H1 (cell line): ENCODE data around the gene HADHA. TPM values are rescaled to one million over a fixed set of nuclear protein-coding genes. Genes with fewer than 3 reads are reported as not detected.

Experiments
- CTCF ChIA-PET: fragments of 300-600 bp; sonication (Branson Sonifier 250); formaldehyde crosslinking; loops from one replicate; lab custom pipeline; 2021; ENCODE audit not compliant: partially characterized antibody; lab: Charles Lee
- POLR2A ChIA-PET: fragments of 300-600 bp; sonication (Branson Sonifier 250); formaldehyde crosslinking; loops from one replicate; lab custom pipeline; 2021; ENCODE audit warnings: inconsistent platforms; ENCODE audit not compliant: partially characterized antibody; lab: Charles Lee
- DNase-seq, 2 experiments: peaks; one replicate each; pipeline versions ENCODE4 v3.0.0 to v3.0.0-alpha.2; 2010 to 2022; ENCODE audit warnings: low spot score in 2 of 2, low read depth in 1 of 2, mixed read lengths in 1 of 2
- FAIRE-seq: peaks from 2 replicates; lab custom pipeline; 2011; peaks lifted over from hg19 to GRCh38; lab: Jason Lieb, UNC
- H2AFZ ChIP-seq: 2 replicates; pipeline ENCODE4 v1.8.1; 2012; ENCODE audit warnings: low read length, inconsistent platforms
- H2AK5ac ChIP-seq: 2 replicates; pipeline ENCODE4 v1.6.1; 2013; ENCODE audit warnings: low read depth, low read length
- H2BK120ac ChIP-seq: replicated peaks from 2 replicates; pipeline ENCODE3; 2013; ENCODE audit warnings: low read depth, low read length, inconsistent platforms
- H2BK12ac ChIP-seq: 2 replicates; pipeline ENCODE4 v1.6.1; 2013; ENCODE audit warnings: low read depth, low read length
- H2BK15ac ChIP-seq: 2 replicates; pipeline ENCODE4 v1.6.1; 2013; ENCODE audit warnings: low read length
- H2BK20ac ChIP-seq: 2 replicates; pipeline ENCODE4 v1.6.1; 2013; ENCODE audit warnings: low read length
- H2BK5ac ChIP-seq: 2 replicates; pipeline ENCODE4 v1.6.1; 2013; ENCODE audit warnings: low read depth, low read length
- H3K14ac ChIP-seq: 2 replicates; pipeline ENCODE4 v1.6.1; 2013; ENCODE audit warnings: inconsistent platforms; ENCODE audit not compliant: insufficient read length
- H3K18ac ChIP-seq: 2 replicates; pipeline ENCODE4 v1.6.1; 2013; ENCODE audit warnings: low read length; ENCODE audit errors: extremely low read depth
- H3K23ac ChIP-seq: 2 replicates; pipeline ENCODE4 v1.6.1; 2013; ENCODE audit warnings: inconsistent platforms; ENCODE audit not compliant: insufficient read length
- H3K23me2 ChIP-seq: 2 replicates; pipeline ENCODE4 v1.6.1; 2013; ENCODE audit warnings: low read depth, low read length
- H3K27ac ChIP-seq: 2 replicates; pipeline ENCODE4 v1.6.1; 2011; ENCODE audit warnings: low read depth, low read length, inconsistent platforms
- H3K27me3 ChIP-seq, 4 experiments: replicated peaks in 1 of 4; 1 replicate in 1 of 4; 2 replicates in 3 of 4; pipeline versions ENCODE4 v1.6.1 to v1.8.1; 2011 to 2013; ENCODE audit warnings: low read length in 3 of 4, mild to moderate bottlenecking in 3 of 4, inconsistent platforms in 2 of 4, mixed read lengths in 2 of 4, moderate library complexity in 1 of 4; ENCODE audit not compliant: control insufficient read depth in 3 of 4, insufficient read depth in 3 of 4; ENCODE audit errors: extremely low read depth in 1 of 4
- H3K36me3 ChIP-seq, 4 experiments: 2 replicates each; pipeline versions ENCODE4 v1.6.1 to v1.8.1; 2011 to 2013; ENCODE audit warnings: mild to moderate bottlenecking in 4 of 4, low read length in 3 of 4, moderate library complexity in 2 of 4, control low read depth in 1 of 4, inconsistent platforms in 1 of 4; ENCODE audit not compliant: insufficient read depth in 4 of 4, control insufficient read depth in 2 of 4
- H3K4ac ChIP-seq: replicated peaks from 2 replicates; pipeline ENCODE3; 2013; ENCODE audit warnings: low read length, low read depth, mixed read lengths, inconsistent platforms; ENCODE audit not compliant: insufficient read length
- H3K4me1 ChIP-seq, 4 experiments: replicated peaks in 1 of 4; 1 replicate in 1 of 4; 2 replicates in 3 of 4; pipeline versions ENCODE4 v1.6.1 to v1.8.1; 2011 to 2013; ENCODE audit warnings: low read length in 3 of 4, inconsistent platforms in 2 of 4, mixed read lengths in 1 of 4; ENCODE audit not compliant: insufficient read depth in 4 of 4, control insufficient read depth in 3 of 4
- H3K4me2 ChIP-seq, 2 experiments: 2 replicates each; pipeline versions ENCODE4 v1.6.1 to v1.8.1; 2011 to 2013; ENCODE audit warnings: low read depth in 2 of 2, low read length in 2 of 2, control low read depth in 1 of 2, inconsistent platforms in 1 of 2, mild to moderate bottlenecking in 1 of 2; ENCODE audit not compliant: insufficient read depth in 1 of 2
- H3K4me3 ChIP-seq, 4 experiments: fragments of 200-600, 300-600 bp in 1 of 4; sonication (generic), shearing (Covaris generic), sonication (Bioruptor Twin) in 1 of 4; 2 replicates each; pipeline versions ENCODE4 v1.5.1 to v1.8.1; 2011 to 2016; ENCODE audit warnings: low read length in 4 of 4, low read depth in 3 of 4, control low read depth in 2 of 4, inconsistent platforms in 2 of 4, mild to moderate bottlenecking in 2 of 4, mixed read lengths in 1 of 4, moderate library complexity in 1 of 4; ENCODE audit not compliant: insufficient read depth in 2 of 4; ENCODE audit errors: extremely low read depth in 1 of 4
- H3K56ac ChIP-seq: replicated peaks from 2 replicates; pipeline ENCODE3; 2013; ENCODE audit warnings: low read depth, mild to moderate bottlenecking, mixed read lengths, low read length, inconsistent platforms; ENCODE audit not compliant: insufficient read length
- H3K79me1 ChIP-seq: 2 replicates; pipeline ENCODE4 v1.6.1; 2013; ENCODE audit warnings: low read depth, low read length, control low read depth
- H3K79me2 ChIP-seq, 2 experiments: 2 replicates each; pipeline versions ENCODE4 v1.6.1 to v1.8.1; 2012 to 2013; ENCODE audit warnings: low read length in 2 of 2, mild to moderate bottlenecking in 2 of 2, inconsistent platforms in 1 of 2; ENCODE audit not compliant: insufficient read depth in 2 of 2, control insufficient read depth in 1 of 2
- H3K9ac ChIP-seq, 4 experiments: replicated peaks in 1 of 4; 1 replicate in 1 of 4; 2 replicates in 3 of 4; pipeline versions ENCODE4 v1.6.1 to v1.8.1; 2011 to 2013; ENCODE audit warnings: low read depth in 3 of 4, low read length in 3 of 4, control low read depth in 2 of 4, mild to moderate bottlenecking in 2 of 4, moderate library complexity in 2 of 4, inconsistent platforms in 1 of 4; ENCODE audit errors: extremely low read depth in 1 of 4
- H3K9me3 ChIP-seq, 2 experiments: 2 replicates each; pipeline versions ENCODE4 v1.6.1 to v1.8.1; 2012 to 2013; ENCODE audit warnings: mild to moderate bottlenecking in 2 of 2, moderate library complexity in 2 of 2, control low read depth in 1 of 2, inconsistent platforms in 1 of 2, low read depth in 1 of 2, low read length in 1 of 2, mixed read lengths in 1 of 2; ENCODE audit not compliant: insufficient read depth in 2 of 2
- H4K20me1 ChIP-seq, 2 experiments: replicated peaks in 1 of 2; 2 replicates each; pipeline versions ENCODE3 to v1.8.1; 2011 to 2013; ENCODE audit warnings: inconsistent platforms in 2 of 2, low read length in 2 of 2, mild to moderate bottlenecking in 1 of 2; ENCODE audit not compliant: insufficient read depth in 2 of 2, control insufficient read depth in 1 of 2
- H4K5ac ChIP-seq: 2 replicates; pipeline ENCODE4 v1.6.1; 2013; ENCODE audit warnings: low read length, low read depth, mixed read lengths, inconsistent platforms; ENCODE audit not compliant: insufficient read length
- H4K8ac ChIP-seq: 2 replicates; pipeline ENCODE4 v1.8.0; 2013; ENCODE audit warnings: mild to moderate bottlenecking, moderate library complexity, low read length, inconsistent platforms; ENCODE audit not compliant: insufficient read depth; ENCODE audit errors: extremely low read depth
- H4K91ac ChIP-seq: replicated peaks from 2 replicates; pipeline ENCODE3; 2013; ENCODE audit warnings: low read length, mixed read lengths, inconsistent platforms; ENCODE audit not compliant: insufficient read length
- CHD1 ChIP-seq: IDR thresholded peaks from 2 replicates; pipeline ENCODE4 v1.6.1; 2012; ENCODE audit warnings: low read depth, low read length, improper control_type of control experiment
- CHD2 ChIP-seq: IDR thresholded peaks from 2 replicates; pipeline ENCODE4 v1.6.1; 2012; ENCODE audit warnings: low read length, improper control_type of control experiment
- CREB1 ChIP-seq: IDR thresholded peaks from 2 replicates; pipeline ENCODE4 v1.6.1; 2012; ENCODE audit warnings: inconsistent platforms
- CTBP2 ChIP-seq: IDR thresholded peaks from 2 replicates; pipeline ENCODE4 v1.7.0; 2011; ENCODE audit warnings: borderline replicate concordance, mild to moderate bottlenecking, moderate library complexity, mixed read lengths, low read length; ENCODE audit not compliant: insufficient read depth, insufficient read length
- FOSL1 ChIP-seq: IDR thresholded peaks from 2 replicates; pipeline ENCODE4 v1.6.1; 2011; ENCODE audit warnings: mild to moderate bottlenecking, low read depth, low read length, moderate library complexity; ENCODE audit not compliant: insufficient read depth
- GABPA ChIP-seq: IDR thresholded peaks from 2 replicates; pipeline ENCODE4 v1.6.1; 2011; ENCODE audit warnings: mild to moderate bottlenecking, low read length, moderate library complexity, borderline replicate concordance; ENCODE audit not compliant: insufficient read depth
- KDM5A ChIP-seq: fragments of 200-600 bp; IDR thresholded peaks from 2 replicates; pipeline ENCODE4 v1.7.1; 2012; ENCODE audit warnings: mild to moderate bottlenecking, low read length, inconsistent platforms, mixed read lengths
- NRF1 ChIP-seq: IDR thresholded peaks from 2 replicates; pipeline ENCODE4 v1.6.1; 2011; ENCODE audit warnings: mild to moderate bottlenecking, low read depth, low read length, improper control_type of control experiment
- RAD21 ChIP-seq, 2 experiments: IDR thresholded peaks in 1 of 2; conservative IDR thresholded peaks in 1 of 2; 2 replicates each; pipeline ENCODE4 v1.6.1; 2011; ENCODE audit warnings: low read depth in 2 of 2, low read length in 2 of 2, improper control_type of control experiment in 1 of 2, inconsistent platforms in 1 of 2, mild to moderate bottlenecking in 1 of 2, moderate library complexity in 1 of 2
- RBBP5 ChIP-seq: IDR thresholded peaks from 2 replicates; pipeline ENCODE4 v1.7.1; 2012; ENCODE audit warnings: low read depth, mild to moderate bottlenecking, inconsistent platforms, low read length, moderate library complexity, borderline replicate concordance
- RFX5 ChIP-seq: IDR thresholded peaks from 2 replicates; pipeline ENCODE4 v1.6.1; 2011; ENCODE audit warnings: low read depth, low read length, improper control_type of control experiment, borderline replicate concordance
- TBP ChIP-seq: IDR thresholded peaks from 2 replicates; pipeline ENCODE4 v1.6.1; 2011; ENCODE audit warnings: low read depth, low read length, improper control_type of control experiment
- YY1 ChIP-seq: IDR thresholded peaks from 2 replicates; pipeline ENCODE4 v1.6.1; 2011; ENCODE audit warnings: low read depth, mild to moderate bottlenecking, low read length
- ZNF274 ChIP-seq: IDR thresholded peaks from 2 replicates; pipeline ENCODE4 v1.7.0; 2012; ENCODE audit warnings: low read length, borderline replicate concordance; ENCODE audit errors: extremely low read depth
- WGBS, 2 experiments: shearing (Covaris generic) in 1 of 2; methylation state at CpG; one replicate each; pipeline versions ENCODE4 v1.1.6 to v1.1.7; 2013 to 2015; ENCODE audit warnings: low lambda C conversion rate in 2 of 2, mixed read lengths in 2 of 2, inconsistent platforms in 1 of 2, low coverage in 1 of 2, missing lambda C conversion rate in 1 of 2; ENCODE audit not compliant: insufficient replicate concordance in 2 of 2, insufficient coverage in 1 of 2, insufficient read length in 1 of 2; ENCODE audit errors: extremely low coverage in 1 of 2, missing lambda C conversion rate in 1 of 2; 5-methylcytosine and 5-hydroxymethylcytosine counted together
- polyA plus RNA-seq, 7 experiments: library from polyadenylated mRNA; depleted of rRNA in 3 of 7; stranded (reverse) in 5 of 7; unstranded in 2 of 7; fragments of >200 nt in 5 of 7; fragments of 200-250 nt in 2 of 7; gene quantifications; 1 replicate in 5 of 7; 2 replicates in 1 of 7; 4 replicates in 1 of 7; pipeline versions ENCODE4 v1.2.1 to v1.2.3, GENCODE V29; 2011 to 2013; ENCODE audit warnings: missing spikeins in 2 of 7, mixed read lengths in 2 of 7
- total RNA-seq: library from RNA; stranded (reverse); fragmentation: NEBNext Ultra II Directional; extraction: Animal tissue kit (Norgen Biotek cat#: 25700); gene quantifications from 2 replicates; pipeline ENCODE4 v1.2.1, GENCODE V29; 2021

The HADHA gene
- total and polyA plus RNA-seq, 2 of the 8 experiments (the other 6 are each of a cell fraction or from before 2014, with no cell fraction given): 64.6 to 131 TPM

DNA sequence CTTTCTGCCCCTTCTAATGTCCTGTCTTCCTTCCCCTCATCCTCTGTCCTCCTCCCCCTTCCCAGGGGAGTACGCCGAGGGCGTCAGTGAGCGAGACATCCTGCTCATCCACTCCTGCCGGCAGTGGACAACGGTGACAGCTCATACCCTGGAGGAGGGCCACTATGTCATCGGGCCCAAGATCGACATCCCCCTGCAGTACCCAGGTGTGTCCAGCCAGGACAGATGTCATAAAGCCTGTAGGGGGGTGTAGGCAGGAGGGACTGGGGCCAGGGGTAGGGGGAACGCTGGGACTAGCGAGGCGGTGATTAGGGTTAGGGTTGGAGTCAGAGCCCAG, 68.2 kb downstream of the HADHA start:
- H3K23ac ChIP-seq: no peak overlapping the region
- no peak overlapping the region for H3K18ac ChIP-seq
- H3K4ac ChIP-seq: no peak overlapping the region
- H4K5ac ChIP-seq: no peak overlapping the region
- H3K27me3 ChIP-seq: peaks cover 0 to 2% (median 0%) of the 10 kb centered on the region in 4 experiments; a peak in 3 of 7 replicates
- DNase-seq (no peak), FAIRE-seq (no peak)
- peaks cover 19% of the 10 kb centered on the region for H3K23me2 ChIP-seq
- peaks cover 0 to 11% of the 10 kb centered on the region in 2 experiments; a peak in 1 of 4 replicates for H3K79me2 ChIP-seq
- H3K4me2 ChIP-seq: no peak overlapping the region
- no peaks in the 10 kb centered on the region for H3K9me3 ChIP-seq
- no peak overlapping the region for H3K14ac ChIP-seq
- no peak overlapping the region for H2AFZ ChIP-seq
- no peak overlapping the region for H4K8ac ChIP-seq
- TF ChIP-seq GABPA (no peak), NRF1 (no peak), CTBP2 (no peak), TBP (no peak), RAD21 (IDR thresholded peaks at IDR 0.05 in 1 of 2, conservative IDR thresholded peaks at IDR 0.05 in 1 of 2; ENCODE audit: low read depth in 2 of 2, low read length in 2 of 2) (no peak), YY1 (no peak), CHD1 (no peak), KDM5A (no peak), RFX5 (no peak), RBBP5 (no peak), FOSL1 (no peak), CHD2 (no peak), CREB1 (no peak), ZNF274 (no peak)
- peaks cover 0 to 9% (median 2%) of the 10 kb centered on the region in 4 experiments; a peak in 3 of 8 replicates for H3K36me3 ChIP-seq
- no peak overlapping the region for H3K9ac ChIP-seq
- CTCF ChIA-PET: interaction anchor here (0.7 to 3.2 kb wide), 4 partner anchors 8 to 63 kb away, joined by 3 to 23 read pairs (median 5); no protein-coding TSS in a partner anchor
- POLR2A ChIA-PET: interaction anchor here (1.2 to 7.3 kb wide), 2 partner anchors 9 to 11 kb away, joined by 3 to 65 read pairs; no protein-coding TSS in a partner anchor
- no peak overlapping the region for H2BK120ac ChIP-seq
- no peak overlapping the region for H3K27ac ChIP-seq
- peaks cover 2 to 20% of the 10 kb centered on the region in 2 experiments for H4K20me1 ChIP-seq
- no peak overlapping the region for H2AK5ac ChIP-seq
- H2BK15ac ChIP-seq: no peak overlapping the region
- WGBS, 2 experiments: 90% methylated on average over 10 of the region's 11 CpGs; no CpG with 5 or more reads in 1 of the 2 experiments
- no peak overlapping the region for H2BK5ac ChIP-seq
- no peak overlapping the region for H2BK12ac ChIP-seq
- no peak overlapping the region for H2BK20ac ChIP-seq
- peaks cover 8% of the 10 kb centered on the region for H3K79me1 ChIP-seq
- H3K4me1 ChIP-seq: peaks cover 4 to 29% (median 17%) of the 10 kb centered on the region in 4 experiments
- no peak overlapping the region for H3K56ac ChIP-seq
- H3K4me3 ChIP-seq: no peak overlapping the region
- no peak overlapping the region for H4K91ac ChIP-seq
